HG03108 (cell line): Measurements from ENCODE around the gene GAR1.
"Not testable (repeated sequence)": the region's sequence is repeated elsewhere in the genome, so short reads cannot be mapped to it uniquely, and the experiment has no call there.

ENCODE experiments used
- ATAC-seq: cut with Tn5 transposase; IDR thresholded peaks from one replicate; pipeline ENCODE4 v1.9.1; 2021; ENCODE audit warnings: moderate library complexity; ENCODE audit not compliant: unreplicated experiment

GAR1 gene

DNA sequence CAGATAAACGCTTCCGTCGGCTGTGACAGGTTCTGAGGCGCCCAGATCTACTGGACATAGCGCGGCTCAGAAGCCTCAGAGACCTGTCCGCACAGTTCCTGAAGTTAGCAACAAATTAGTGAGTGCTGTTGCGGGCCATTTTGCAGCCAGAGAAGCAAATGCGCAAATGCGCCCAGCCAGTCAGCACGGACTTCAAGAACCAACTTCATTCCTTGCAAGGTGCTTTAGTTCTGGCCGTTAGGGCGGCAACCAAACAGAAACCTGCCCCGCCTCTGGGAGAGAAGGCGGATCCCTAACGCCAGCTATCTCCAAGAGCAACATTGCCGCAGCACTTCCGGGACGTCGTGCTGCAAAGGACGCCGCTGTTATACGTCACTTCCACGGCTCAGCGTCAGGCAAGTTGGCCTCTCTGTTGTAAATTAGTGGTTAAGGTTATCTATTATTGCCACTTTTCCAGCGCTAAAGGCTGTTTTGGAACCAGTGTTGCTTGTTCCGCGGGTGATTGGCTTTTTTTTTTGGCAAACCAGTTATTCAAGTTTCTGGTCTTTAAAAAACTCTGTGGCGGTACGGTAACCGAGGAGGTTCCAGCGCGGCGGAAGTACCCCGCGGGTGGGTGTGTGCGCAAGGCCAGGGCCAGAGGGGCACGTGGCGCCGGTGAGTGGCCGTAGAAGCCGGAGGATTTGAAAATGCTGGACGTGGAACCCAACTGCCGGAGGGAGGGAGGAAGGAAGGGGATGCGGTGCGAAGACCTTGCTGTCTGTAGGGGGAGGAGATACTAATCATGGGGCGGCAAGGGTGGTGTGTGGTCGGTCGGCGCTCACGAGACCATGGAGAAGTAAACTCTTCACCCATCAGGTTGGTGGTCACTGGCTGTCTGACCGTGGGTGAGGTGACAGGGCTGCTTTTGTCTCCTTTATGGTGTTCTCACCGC, at the start of gene GAR1:
Gene GAR1 (plus strand): TSS at position 612 of the 931 bp plus-strand sequence. CDS start 403 bp downstream, outside the sequence.
- ATAC-seq, result peak; percentile 99

DNA sequence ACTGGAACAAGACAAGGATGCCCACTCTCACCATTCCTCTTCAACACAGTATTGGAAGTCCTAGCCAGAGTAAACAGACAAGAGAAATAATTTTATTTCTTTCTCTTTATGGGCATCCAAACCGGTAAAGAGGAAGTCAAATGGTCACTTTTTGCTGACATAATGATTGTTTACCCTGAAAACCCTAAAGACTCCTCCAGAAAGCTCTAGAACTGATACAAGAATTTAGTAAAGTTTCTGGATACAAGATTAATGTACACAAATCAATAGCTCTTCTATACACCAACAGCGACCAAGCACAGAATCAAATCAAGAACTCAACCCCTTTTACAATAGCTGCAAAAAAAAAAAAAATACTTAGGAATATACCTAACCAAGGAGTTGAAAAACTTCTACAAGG, 33.5 kb upstream of the GAR1 start:
- ATAC-seq, result not testable (repeated sequence)

DNA sequence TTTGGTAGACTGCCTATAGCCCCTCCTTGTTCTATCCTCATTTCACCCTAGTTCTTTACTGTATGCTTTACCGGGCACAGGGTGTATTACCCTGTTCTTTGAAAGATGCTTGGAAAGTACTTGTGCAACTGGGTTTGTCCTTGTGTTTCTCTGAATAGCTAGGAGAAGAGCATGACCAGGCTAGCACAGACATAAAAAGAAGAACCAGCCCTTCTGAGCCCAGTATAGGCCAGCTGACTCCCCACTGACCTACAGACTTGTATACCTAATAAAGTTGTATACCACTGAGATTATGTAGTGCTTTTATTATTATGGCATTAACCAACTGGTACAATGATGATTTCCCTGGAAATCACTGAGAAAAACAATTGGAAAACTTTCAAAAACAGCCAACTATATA, 28.7 kb upstream of the GAR1 start:
- no peak for ATAC-seq

DNA sequence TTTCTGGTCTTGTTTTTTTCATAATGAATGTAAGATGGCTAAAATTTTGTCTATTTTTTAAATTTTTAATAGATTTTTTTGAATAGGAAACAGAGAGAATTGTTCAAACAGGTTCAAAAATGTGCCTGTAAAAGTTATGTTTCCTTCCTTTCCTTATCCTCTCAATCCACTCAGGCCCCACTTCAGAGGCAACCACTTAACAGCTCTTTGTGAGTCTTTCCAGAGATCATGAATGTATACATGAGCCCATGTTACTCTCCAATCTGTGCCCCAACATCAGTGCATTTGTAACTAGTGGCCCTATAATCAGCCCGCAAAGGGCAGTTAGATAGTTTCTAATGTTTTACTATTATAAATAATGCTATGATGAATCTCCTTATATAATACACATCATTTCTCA, 27.8 kb upstream of the GAR1 start:
- no peak for ATAC-seq

DNA sequence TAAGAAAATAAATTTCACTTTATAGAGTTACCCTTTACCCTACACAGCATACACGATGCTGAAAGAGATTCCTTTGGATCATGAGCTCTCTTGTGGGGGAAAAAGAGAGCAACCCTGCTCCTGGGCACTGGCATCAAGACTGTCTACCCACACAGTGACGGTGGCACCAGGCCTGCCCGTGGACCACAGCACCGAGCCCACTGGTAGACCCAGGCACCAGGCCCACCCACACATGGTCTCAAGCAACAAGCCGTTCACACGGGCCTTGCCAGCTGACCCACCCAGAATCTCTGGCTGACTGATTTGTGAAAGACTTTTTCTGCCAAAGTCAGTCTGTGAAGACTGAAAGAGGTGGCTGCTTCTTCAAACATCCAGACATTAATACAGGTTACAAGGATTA, 20.5 kb upstream of the GAR1 start:
- ATAC-seq, result no peak

DNA sequence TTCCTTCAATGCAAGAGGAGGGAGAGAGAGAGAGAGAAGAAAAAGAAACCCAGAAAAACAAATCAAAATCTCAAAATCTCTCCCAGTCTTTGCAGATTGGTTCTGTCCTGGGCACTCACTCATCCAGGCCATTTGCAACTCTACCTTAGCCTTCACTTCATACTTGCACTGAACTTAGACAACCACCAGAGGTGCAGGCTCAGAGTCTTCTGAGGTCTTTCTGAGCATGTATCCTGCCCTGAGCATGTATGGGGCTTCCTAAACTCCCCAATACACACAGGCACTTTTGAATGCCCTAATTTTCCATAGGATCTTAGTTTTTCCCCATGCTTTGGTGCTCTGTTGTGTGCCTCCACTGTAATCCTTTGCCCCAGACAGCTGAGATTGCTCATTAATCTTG, 16.7 kb upstream of the GAR1 start:
- ATAC-seq, result no peak

DNA sequence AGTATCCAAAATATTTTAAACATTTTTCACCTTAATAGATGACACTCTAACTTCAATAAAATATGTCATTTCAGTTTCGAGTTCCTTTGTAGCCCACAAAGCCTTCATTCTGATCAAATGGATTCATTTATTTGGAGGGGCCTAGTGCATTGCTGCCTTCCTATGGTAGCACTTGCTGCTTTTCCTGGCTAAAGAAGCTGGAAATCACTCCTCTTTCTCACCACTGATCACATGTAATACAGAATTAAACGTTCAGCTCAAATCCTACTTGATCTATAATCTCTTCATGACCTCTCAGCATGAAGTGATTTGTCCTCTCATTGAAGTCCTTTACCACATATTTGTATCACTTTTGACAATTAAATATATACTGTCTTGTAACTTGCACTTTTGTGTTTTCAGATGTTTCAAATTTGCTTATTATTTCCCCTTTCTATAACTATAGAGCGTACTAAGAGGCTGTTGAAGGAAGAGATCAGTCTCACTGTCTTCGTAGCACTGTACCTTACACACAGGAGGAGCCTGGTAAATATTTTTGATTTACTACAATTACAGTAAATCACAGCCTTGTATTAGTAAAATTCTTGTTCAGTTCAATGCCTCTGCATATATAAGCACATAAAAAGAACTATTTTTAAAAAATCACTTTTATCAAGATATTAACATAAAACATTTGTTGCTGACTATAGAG, 14.3 kb upstream of the GAR1 start:
- ATAC-seq, result no peak

DNA sequence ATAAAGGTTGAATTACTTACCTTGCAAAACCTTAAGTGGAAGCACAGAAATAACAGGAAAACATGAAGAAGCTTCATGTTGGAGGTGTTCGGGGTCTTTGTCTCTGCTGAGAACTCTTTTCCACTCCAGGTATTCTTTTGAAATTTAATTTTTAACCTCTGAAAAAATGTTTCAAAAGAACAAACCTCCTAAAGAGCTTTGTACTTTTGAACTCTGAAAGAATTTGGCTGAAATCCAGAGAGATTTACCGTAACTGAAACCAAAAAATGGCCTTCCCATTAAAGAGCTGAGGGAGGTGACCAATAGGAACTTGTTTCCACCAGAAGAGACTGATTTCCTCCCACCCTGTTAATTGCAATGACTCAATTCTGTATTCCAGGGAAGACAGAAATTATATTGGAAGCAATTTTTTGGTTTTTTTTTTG, 13.7 kb upstream of the GAR1 start, which contains the start of gene CFI:
Gene CFI (minus strand): TSS at position 105 of the 425 bp plus-strand sequence. CDS start 28 bp downstream, at position 77.
- ATAC-seq, result no peak

DNA sequence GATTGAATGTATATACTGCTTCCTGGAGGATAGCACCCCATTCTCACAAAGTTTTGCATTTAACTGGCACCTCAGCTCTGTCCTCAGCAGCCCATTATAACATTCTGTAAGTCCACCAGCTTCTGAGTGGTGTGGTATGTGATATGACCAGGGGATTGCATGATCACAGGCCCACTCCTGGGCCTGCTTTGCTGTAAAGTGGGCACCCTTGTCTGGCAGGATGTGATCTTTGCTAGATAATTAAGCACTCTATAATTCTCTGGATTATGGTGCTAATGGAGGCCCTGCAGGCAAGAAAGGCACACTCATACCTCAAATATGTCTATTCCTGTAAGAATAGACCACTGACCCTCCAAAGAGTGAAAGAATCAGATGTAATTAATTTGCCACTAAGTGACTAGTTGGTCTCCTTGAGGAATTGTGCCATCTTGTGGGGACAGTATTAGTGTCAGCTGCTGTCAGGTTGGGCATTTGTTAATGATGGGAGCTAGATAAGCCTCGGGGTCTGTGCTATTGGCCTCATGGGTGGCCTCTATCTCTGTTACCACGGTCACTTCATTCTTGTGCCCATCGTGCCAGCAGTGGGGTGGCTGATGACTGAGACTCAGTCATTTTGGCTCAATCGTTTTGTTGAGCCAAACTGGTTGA, 11.5 kb upstream of the GAR1 start:
- ATAC-seq, result no peak

DNA sequence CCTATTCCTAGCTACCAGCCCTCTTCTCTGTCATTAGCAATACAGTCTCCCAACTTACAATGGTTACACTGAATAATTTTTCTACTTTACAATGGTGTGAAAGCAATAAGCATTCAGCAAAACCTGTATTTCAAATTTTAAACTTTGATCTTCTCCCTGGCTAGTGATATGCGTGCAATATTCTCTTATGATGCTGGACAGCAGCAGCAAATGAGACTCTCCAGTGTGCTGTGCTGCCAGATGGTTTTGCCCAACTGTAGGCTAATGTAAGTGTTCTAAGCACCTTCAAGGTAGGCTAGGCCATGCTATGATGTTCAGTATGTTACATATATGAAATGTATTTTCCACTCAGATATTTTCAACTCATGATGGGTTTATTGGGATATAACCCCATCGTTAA, 5.9 kb upstream of the GAR1 start:
- ATAC-seq, result no peak

DNA sequence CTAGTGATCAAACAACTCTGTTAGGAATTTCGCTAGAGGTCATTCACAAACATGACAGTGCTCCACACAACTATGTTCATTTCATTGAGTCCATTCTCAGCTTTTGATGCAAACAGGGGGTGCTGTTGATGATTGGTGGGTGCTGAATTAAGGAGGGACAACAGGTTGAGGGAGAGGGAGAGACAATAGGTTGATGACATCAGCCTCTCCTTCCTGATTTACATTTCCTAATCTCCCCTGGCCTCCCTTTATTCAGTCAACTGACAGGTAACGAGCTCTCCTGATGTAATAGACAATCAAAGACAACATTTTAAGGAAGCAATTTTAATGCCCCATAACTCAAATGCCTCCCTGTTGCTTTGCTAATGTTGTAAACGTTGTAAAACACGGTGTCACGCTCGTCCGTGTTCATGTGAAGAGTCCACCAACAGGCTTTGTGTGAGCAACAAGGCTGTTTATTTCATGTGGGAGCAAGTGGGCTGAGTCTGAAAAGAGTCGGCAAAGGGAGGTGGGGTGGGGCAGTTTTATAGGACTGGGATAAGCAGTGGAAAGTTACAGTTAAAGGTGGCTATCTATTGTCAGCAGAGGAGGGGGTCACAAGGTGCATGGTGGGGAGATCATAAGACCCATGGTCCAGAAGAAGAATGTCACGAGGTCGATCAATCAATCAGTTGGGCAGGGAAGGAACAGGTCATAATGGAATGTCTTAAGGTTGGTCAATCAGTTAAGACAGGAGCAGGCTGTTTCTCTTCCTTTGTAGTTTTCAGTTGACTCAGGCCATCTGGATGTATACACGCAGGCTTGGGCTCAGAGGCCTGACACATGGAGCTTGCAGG, 4.8 kb upstream of the GAR1 start:
- no peak for ATAC-seq

DNA sequence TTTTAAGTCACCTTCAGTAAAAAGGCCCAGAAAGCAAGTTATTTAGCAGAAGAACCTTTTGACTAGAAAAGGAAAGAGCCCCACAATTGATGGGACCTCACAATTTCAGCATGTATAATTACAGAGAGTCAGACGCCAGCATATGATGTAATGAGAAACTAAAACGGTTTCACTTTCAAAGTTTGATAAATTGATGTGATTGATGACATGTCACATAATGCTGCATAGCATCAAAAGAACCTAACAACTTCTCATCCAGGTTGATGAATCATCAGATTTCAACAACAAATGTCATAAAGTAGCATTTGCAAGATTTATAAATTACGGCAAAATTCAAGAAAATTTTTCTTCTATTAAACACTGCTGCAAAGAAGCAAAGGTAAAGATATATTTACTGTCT, 3.9 kb upstream of the GAR1 start:
- no peak for ATAC-seq

DNA sequence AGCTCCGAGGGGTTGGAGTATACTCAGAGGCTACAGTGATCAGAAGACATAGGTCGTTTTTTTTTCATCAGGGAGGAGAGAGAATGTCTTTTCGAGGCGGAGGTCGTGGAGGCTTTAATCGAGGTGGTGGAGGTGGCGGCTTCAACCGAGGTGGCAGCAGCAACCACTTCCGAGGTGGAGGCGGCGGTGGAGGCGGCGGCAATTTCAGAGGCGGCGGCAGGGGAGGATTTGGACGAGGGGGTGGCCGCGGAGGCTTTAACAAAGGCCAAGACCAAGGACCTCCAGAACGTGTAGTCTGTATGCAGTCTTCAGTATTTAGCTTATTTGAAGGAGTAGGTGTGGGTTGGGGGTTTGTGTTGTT, 500 bp downstream of the GAR1 start:
- no peak for ATAC-seq

DNA sequence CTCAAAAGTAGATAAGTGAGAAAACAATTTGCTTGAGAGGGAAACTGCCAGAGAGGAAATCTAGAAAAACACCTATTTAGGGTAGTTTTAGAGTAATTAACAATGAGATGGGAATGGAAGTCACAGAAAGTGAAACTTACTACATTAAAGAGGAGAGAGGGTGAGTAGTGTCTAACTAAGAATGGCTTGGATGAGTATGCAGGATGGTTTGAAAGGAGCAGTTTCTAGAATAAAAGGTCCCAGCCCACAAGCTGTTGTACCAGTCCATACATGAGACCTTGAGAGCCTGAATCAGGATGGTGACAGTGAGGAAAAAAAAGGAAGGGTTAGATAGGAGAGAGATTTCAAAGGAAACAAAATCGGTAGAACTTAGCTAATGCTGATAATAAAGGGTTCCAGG, 1.3 kb downstream of the GAR1 start:
- no peak for ATAC-seq

DNA sequence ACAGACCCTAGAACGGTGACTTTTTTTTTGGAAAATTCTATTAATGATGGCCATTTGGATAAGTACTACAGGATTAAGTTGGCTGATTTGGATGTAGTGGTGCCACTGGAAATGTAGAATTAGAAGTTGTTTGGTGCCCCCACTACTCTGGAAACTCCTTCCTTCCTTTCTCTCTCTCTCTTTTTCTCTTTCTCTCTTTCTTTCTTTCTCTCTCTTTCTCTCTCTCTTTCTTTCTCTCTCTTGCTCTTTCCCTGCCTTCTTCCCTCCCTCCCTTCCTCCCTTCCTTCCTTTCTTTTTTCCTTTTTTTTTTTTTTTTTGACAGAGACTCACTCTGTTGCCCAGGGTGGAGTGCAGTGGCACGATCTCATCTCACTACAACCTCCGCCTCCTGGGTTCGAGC, 2.7 kb downstream of the GAR1 start:
- ATAC-seq, result no peak

DNA sequence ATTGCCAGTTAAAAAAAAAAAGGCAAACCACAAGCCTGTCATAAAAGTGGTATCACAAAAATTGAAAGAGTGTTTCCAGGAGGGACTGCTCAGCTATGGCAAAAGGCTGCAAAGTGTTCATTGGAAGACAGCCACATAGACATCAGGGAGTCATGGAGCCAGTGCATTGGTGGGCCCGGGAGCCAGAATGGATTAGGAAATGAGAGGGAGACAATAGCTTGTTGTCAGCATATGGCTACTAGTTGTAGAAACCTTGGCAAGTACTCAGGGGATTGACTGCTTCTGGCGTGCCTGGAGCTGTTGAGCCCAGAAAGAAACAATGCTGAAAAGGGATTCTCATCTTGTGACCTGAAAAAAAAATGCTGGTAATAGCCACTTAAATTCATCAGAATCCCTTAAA, 5.0 kb downstream of the GAR1 start:
- ATAC-seq, result no peak

DNA sequence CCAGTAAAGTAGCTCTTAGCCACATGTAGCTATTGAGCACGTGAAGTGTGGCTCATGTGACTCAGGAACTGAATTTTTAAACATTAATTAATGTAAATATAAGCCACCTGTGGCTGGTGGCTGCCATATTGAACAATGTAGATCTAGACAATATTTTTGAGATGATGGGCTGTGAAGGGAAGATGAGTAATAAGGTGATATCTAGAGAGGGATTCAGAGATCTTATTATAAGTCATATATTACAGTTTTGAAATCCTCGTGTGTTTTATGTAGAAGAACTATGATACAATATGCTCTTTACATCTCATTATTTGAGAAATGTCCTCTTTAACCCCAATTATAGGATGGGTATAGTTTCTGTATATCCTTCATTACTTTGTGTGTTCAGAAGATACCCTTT, 5.6 kb downstream of the GAR1 start:
- no peak for ATAC-seq

DNA sequence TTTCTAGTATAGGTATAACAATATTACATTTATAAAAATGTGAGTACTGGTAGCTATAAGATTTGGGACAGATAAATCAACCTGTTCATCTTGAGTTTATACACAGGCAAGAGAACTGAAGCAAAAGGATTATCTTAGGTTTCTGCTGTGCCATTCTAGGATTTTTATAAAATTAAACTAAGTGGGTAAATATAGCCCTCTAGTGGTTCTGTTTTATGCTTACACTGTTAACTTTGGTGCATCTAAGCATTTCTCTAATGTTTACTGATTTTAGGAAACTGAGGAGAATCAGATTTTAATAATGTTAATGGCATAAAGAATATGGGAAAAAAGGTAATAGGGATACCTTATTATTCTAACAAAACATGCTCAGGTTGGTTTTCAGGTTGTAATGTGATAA, 11.2 kb downstream of the GAR1 start:
- ATAC-seq, result no peak

DNA sequence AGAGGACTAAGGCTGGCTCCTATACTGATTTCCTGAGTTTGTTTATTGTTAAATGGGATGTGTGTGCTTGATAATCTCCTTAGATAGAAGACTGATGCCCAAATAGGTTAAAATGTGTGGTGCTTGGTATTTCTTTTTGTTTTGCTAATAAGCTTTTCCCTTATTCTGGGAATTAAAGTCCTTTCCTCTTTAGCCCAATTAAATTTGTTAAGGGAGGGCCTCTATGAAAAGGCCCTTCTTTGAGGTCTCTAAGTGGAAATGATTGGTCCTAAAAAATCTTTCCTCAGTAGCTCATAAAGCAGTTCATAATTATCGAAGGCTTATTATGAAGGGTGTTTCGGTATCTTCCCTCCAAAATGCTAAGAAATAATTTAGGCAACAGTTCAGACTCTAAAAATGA, 12.1 kb downstream of the GAR1 start, which contains the start of gene RRH:
Gene RRH (plus strand): TSS at position 301 of the 400 bp plus-strand sequence. CDS start 56 bp downstream, at position 357.
- no peak for ATAC-seq

DNA sequence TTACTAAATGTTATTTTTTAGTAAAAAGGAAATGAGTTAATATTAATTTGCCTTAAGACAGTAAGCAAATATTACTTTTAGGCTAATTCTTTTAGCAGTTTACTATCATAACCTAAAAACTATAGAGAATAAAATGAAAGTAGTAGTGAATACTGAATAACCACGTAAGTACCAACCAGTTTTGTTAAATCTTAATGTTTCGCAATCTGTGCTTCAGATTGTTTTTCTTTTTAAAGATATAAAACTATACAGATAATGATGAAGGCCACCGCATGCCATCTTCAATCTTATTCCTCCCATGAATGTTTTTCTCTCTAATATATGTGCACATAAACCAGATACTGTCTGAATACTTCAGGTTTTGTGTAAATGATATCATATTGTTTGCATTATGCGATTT, 18.2 kb downstream of the GAR1 start:
- no peak for ATAC-seq

DNA sequence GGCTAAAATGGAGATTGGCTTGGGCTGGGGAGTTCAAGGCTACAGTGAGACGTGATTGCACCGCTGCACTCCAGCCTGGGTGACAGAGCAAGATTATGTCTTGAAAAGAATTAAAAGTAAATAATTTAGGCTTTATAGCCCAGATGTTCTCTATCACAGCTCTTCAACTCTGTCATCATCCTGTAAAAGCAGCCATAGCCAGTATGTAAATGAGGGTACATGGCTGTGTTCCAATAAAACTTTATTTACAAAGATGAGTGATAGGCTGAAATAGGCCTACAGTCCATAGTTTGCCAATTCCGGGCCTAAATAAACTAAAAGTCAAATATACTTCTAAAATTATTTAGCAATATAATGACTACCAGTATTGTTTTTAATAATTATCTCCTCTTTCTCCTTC, 21.4 kb downstream of the GAR1 start:
- no peak for ATAC-seq
